HepG2 (cell line): Measurements from ENCODE around the gene RECK. TPM values are rescaled to one million over a fixed set of nuclear protein-coding genes. Genes with fewer than 3 reads are reported as not detected.

Experiments
- ATAC-seq: fragments of 200-7000 bp; cut with Tn5 transposase; 3 replicates; pipeline ENCODE4 v1.9.1; 2020; ENCODE audit warnings: mild to moderate bottlenecking, moderate library complexity
- BruUV-seq: library from RNA; stranded (reverse); fragments of 400-500 nt; replicated peaks from 2 replicates; lab custom pipeline; 2021; lab: Mats Ljungman, UMichigan
- CTCF ChIA-PET: fragments of 300-600 bp; formaldehyde crosslinking; extraction: SDS; loops from one replicate; lab custom pipeline; 2021; ENCODE audit warnings: low total read pairs, inconsistent platforms, low intra/inter-chr PET ratio; lab: Yijun Ruan, JAX
- POLR2A ChIA-PET: fragments of 350-600 bp; sonication (Branson Sonifier 250); formaldehyde crosslinking; loops from one replicate; lab custom pipeline; 2020; ENCODE audit warnings: antibody characterized with exemption, inconsistent platforms; lab: Yijun Ruan, JAX
- DNase-seq: peaks from one replicate; pipeline ENCODE4 v3.0.0-alpha.2; 2015; ENCODE audit warnings: low spot score
- FAIRE-seq: peaks from 3 replicates; lab custom pipeline; 2011; peaks lifted over from hg19 to GRCh38; lab: Jason Lieb, UNC
- H2AFZ ChIP-seq: one replicate; pipeline ENCODE4 v1.6.1; 2011; ENCODE audit warnings: low read length, inconsistent platforms
- H3K27ac ChIP-seq: fragments of 300-600 bp; 3 replicates; pipeline ENCODE4 v1.8.0; 2011; ENCODE audit warnings: mixed run types, mild to moderate bottlenecking, mixed read lengths, low read length, inconsistent platforms; ENCODE audit not compliant: insufficient read depth; ENCODE audit errors: extremely low read length
- H3K27me3 ChIP-seq, 2 experiments: fragments of 200-600 bp in 1 of 2; 2 replicates in 1 of 2; 3 replicates in 1 of 2; pipeline versions ENCODE4 v1.6.0 to v1.8.0; 2011; ENCODE audit warnings: low read length in 2 of 2, mild to moderate bottlenecking in 2 of 2, moderate library complexity in 2 of 2, inconsistent platforms in 1 of 2; ENCODE audit not compliant: insufficient read depth in 2 of 2, control insufficient read depth in 1 of 2
- H3K36me3 ChIP-seq, 2 experiments: fragments of 200-600 bp in 1 of 2; replicated peaks in 1 of 2; 2 replicates in 1 of 2; 3 replicates in 1 of 2; pipeline versions ENCODE4 v1.5.1 to v1.8.0; 2011; ENCODE audit warnings: low read length in 2 of 2, inconsistent platforms in 1 of 2; ENCODE audit not compliant: insufficient read depth in 2 of 2, control insufficient read depth in 1 of 2
- H3K4me1 ChIP-seq: 2 replicates; pipeline ENCODE4 v1.5.1; 2012; ENCODE audit warnings: low read length, inconsistent platforms; ENCODE audit not compliant: insufficient read depth
- H3K4me2 ChIP-seq: 2 replicates; pipeline ENCODE4 v1.6.0; 2011; ENCODE audit warnings: low read depth, low read length, inconsistent platforms
- H3K4me3 ChIP-seq, 3 experiments: fragments of 200-600 bp in 1 of 3; sonication (generic), shearing (Covaris generic) in 1 of 3; replicated peaks in 1 of 3; 2 replicates each; pipeline ENCODE4 v1.5.1; 2011 to 2016; ENCODE audit warnings: low read length in 3 of 3, inconsistent platforms in 2 of 3, low read depth in 2 of 3, mild to moderate bottlenecking in 2 of 3, control low read depth in 1 of 3, mixed read lengths in 1 of 3; ENCODE audit not compliant: insufficient read depth in 1 of 3
- H3K79me2 ChIP-seq: one replicate; pipeline ENCODE4 v1.6.1; 2011; ENCODE audit warnings: low read length, inconsistent platforms; ENCODE audit not compliant: insufficient read depth
- H3K9ac ChIP-seq: 2 replicates; pipeline ENCODE4 v1.6.0; 2011; ENCODE audit warnings: mild to moderate bottlenecking, low read depth, low read length, inconsistent platforms; ENCODE audit not compliant: insufficient read depth
- H3K9me3 ChIP-seq: 2 replicates; pipeline ENCODE4 v1.5.1; 2012; ENCODE audit warnings: mild to moderate bottlenecking, low read length
- H4K20me1 ChIP-seq: 2 replicates; pipeline ENCODE4 v1.6.0; 2011; ENCODE audit warnings: inconsistent platforms, mild to moderate bottlenecking, low read length, moderate library complexity; ENCODE audit not compliant: insufficient read depth
- EED ChIP-seq: sonication (generic); formaldehyde crosslinking; IDR thresholded peaks from 2 replicates; pipeline ENCODE4 v1.5.0; 2020; ENCODE audit warnings: mild to moderate bottlenecking, missing genetic modification reagents
- FOSL1 ChIP-seq: sonication (generic); formaldehyde crosslinking; IDR thresholded peaks from 2 replicates; pipeline ENCODE4 v1.9.0; 2021; ENCODE audit warnings: missing genetic modification reagents, borderline replicate concordance
- GPN1 ChIP-seq: sonication (generic); formaldehyde crosslinking; IDR thresholded peaks from 2 replicates; pipeline ENCODE4 v1.5.1; 2020; ENCODE audit warnings: missing genetic modification reagents, borderline replicate concordance
- HNRNPLL ChIP-seq: fragments of 200-400 bp; formaldehyde crosslinking; IDR thresholded peaks from 2 replicates; pipeline ENCODE4 v1.6.1; 2017; ENCODE audit warnings: mild to moderate bottlenecking, low read depth, low read length; ENCODE audit not compliant: poor library complexity, severe bottlenecking
- MLLT10 ChIP-seq: sonication (generic); formaldehyde crosslinking; IDR thresholded peaks from 2 replicates; pipeline ENCODE4 v1.4.0; 2020; ENCODE audit warnings: missing genetic modification reagents
- MLX ChIP-seq: IDR thresholded peaks from 2 replicates; pipeline ENCODE4 v1.6.1; 2016
- NFYC ChIP-seq: IDR thresholded peaks from 2 replicates; pipeline ENCODE4 v1.6.1; 2016; ENCODE audit warnings: missing genetic modification reagents, missing compliant biosample characterization
- PHB2 ChIP-seq: fragments of 450-650 bp; IDR thresholded peaks from 2 replicates; pipeline ENCODE4 v1.6.1; 2018; ENCODE audit not compliant: partially characterized antibody
- SCMH1 ChIP-seq: sonication (generic); formaldehyde crosslinking; IDR thresholded peaks from 2 replicates; pipeline ENCODE4 v1.9.0; 2021; ENCODE audit warnings: missing genetic modification reagents, mild to moderate bottlenecking, borderline replicate concordance
- SP4 ChIP-seq: sonication (generic); formaldehyde crosslinking; IDR thresholded peaks from 2 replicates; pipeline ENCODE4 v1.8.1; 2023; ENCODE audit warnings: mild to moderate bottlenecking, missing genetic modification reagents
- TFDP2 ChIP-seq: sonication (generic); formaldehyde crosslinking; IDR thresholded peaks from 2 replicates; pipeline ENCODE4 v1.4.0; 2020; ENCODE audit warnings: missing genetic modification reagents
- THAP7 ChIP-seq: sonication (generic); formaldehyde crosslinking; IDR thresholded peaks from 2 replicates; pipeline ENCODE4 v1.8.1; 2023; ENCODE audit warnings: mild to moderate bottlenecking, missing genetic modification reagents
- THAP8 ChIP-seq: sonication (generic); formaldehyde crosslinking; IDR thresholded peaks from 2 replicates; pipeline ENCODE4 v1.5.1; 2020; ENCODE audit warnings: missing genetic modification reagents, mild to moderate bottlenecking, borderline replicate concordance
- YEATS4 ChIP-seq: sonication (generic); formaldehyde crosslinking; IDR thresholded peaks from 2 replicates; pipeline ENCODE4 v1.4.0; 2020; ENCODE audit warnings: missing genetic modification reagents, borderline replicate concordance
- ZBTB26 ChIP-seq: IDR thresholded peaks from 2 replicates; pipeline ENCODE4 v1.6.1; 2016; ENCODE audit warnings: missing compliant biosample characterization, missing genetic modification reagents, borderline replicate concordance
- ZBTB3 ChIP-seq: sonication (generic); formaldehyde crosslinking; IDR thresholded peaks from 2 replicates; pipeline ENCODE4 v1.4.0; 2020; ENCODE audit warnings: low read depth, mild to moderate bottlenecking, moderate library complexity, missing genetic modification reagents, borderline replicate concordance
- ZNF292 ChIP-seq: sonication (generic); formaldehyde crosslinking; IDR thresholded peaks from 2 replicates; pipeline ENCODE4 v1.8.1; 2022; ENCODE audit warnings: mild to moderate bottlenecking, low read depth, missing genetic modification reagents, borderline replicate concordance
- ZNF678 ChIP-seq: sonication (generic); formaldehyde crosslinking; IDR thresholded peaks from 2 replicates; pipeline ENCODE4 v1.4.0; 2020; ENCODE audit warnings: mild to moderate bottlenecking, missing genetic modification reagents
- ZNF737 ChIP-seq: sonication (generic); formaldehyde crosslinking; IDR thresholded peaks from 2 replicates; pipeline ENCODE4 v1.5.0; 2020; ENCODE audit warnings: missing genetic modification reagents, mild to moderate bottlenecking, borderline replicate concordance
- WGBS: methylation state at CpG from one replicate; pipeline ENCODE4 v1.1.6; 2017; ENCODE audit warnings: low lambda C conversion rate; 5-methylcytosine and 5-hydroxymethylcytosine counted together
- in situ Hi-C: cut with HindIII; loops from 2 replicates; pipeline ENCODE4 v1.10.0; 2017; ENCODE audit warnings: low pct_unique_long_range_greater_than_20kb; ENCODE audit not compliant: extremely low pct_ligation_motif_present
- intact Hi-C: fragments of 100-400 bp; cut with micrococcal nuclease; formaldehyde crosslinking; loops from one replicate; pipeline ENCODE4 v1.10.0; 2022; ENCODE audit not compliant: unreplicated experiment
- polyA plus RNA-seq, 8 experiments: library from polyadenylated mRNA; depleted of rRNA in 3 of 8; stranded (reverse) in 7 of 8; unstranded in 1 of 8; fragments of >200 nt; fragmentation: Illumina TruSeq in 4 of 8; extraction: Trizol in 4 of 8; gene quantifications; 2 replicates each; pipeline versions ENCODE4 v1.2.1 to v1.2.3, GENCODE V29; 2011 to 2016; ENCODE audit warnings: low read depth in 4 of 8, missing spikeins in 1 of 8, mixed read lengths in 1 of 8; ENCODE audit not compliant: insufficient read depth in 1 of 8
- total RNA-seq, 5 experiments: library from RNA; depleted of rRNA; stranded (reverse); fragments of >200 nt; fragmentation: Illumina TruSeq; extraction: Trizol; gene quantifications; 2 replicates each; pipeline ENCODE4 v1.2.3, GENCODE V29; 2016; ENCODE audit warnings: low read depth in 1 of 5

The RECK gene
- total and polyA plus RNA-seq, 2 of the 13 experiments (the other 11 are each of a cell fraction or from before 2014, with no cell fraction given): 3.1 to 4.8 TPM

GRCh38 chr9:36036780-36037548 is at the start of gene RECK (continued):
- no peak for TF ChIP-seq THAP8 (CRISPR knock-in tag)
- TF ChIP-seq SP4: peak; percentile 55; the same call in 1 of the 2 replicates
- TF ChIP-seq TFDP2 (CRISPR knock-in tag): 0 out of 2 replicates have a peak, but pooled peaks have one; percentile 35
- TF ChIP-seq YEATS4: peak; percentile 73
- TF ChIP-seq SCMH1 (CRISPR knock-in tag): no peak
- peak; percentile 41; the same call in 1 of the 2 replicates for TF ChIP-seq NFYC (CRISPR knock-in tag)
- no peak for TF ChIP-seq ZNF678 (CRISPR knock-in tag)

GRCh38 chr9:35990155-35990554 is 46.6 kb upstream of the RECK start:
- no peaks in the 10 kb centered on the region for H4K20me1 ChIP-seq
- no peak overlapping the region for H3K27ac ChIP-seq
- no peak overlapping the region for H3K9ac ChIP-seq
- in situ Hi-C loops (no loop called here), intact Hi-C loops (no loop called here)
- H3K4me2 ChIP-seq: no peak overlapping the region
- POLR2A ChIA-PET: no interaction called here
- no peak for ATAC-seq
- H3K27me3 ChIP-seq: no peaks in the 10 kb centered on the region
- CTCF ChIA-PET: no interaction called here
- no peaks in the 10 kb centered on the region for H3K79me2 ChIP-seq
- H2AFZ ChIP-seq: no peak overlapping the region
- 32% methylated on average over 3 of the region's 3 CpGs for WGBS
- H3K4me1 ChIP-seq: no peaks in the 10 kb centered on the region
- H3K36me3 ChIP-seq: no peaks in the 10 kb centered on the region
- TF ChIP-seq ZBTB3 (CRISPR knock-in tag): no peak
- no peak for TF ChIP-seq PHB2
- TF ChIP-seq HNRNPLL: no peak
- no peak for TF ChIP-seq ZNF678 (CRISPR knock-in tag)
- no peak for TF ChIP-seq MLLT10 (CRISPR knock-in tag)
- no peak for TF ChIP-seq ZNF292
- TF ChIP-seq GPN1 (CRISPR knock-in tag): no peak
- TF ChIP-seq MLX (CRISPR knock-in tag): no peak
- TF ChIP-seq ZBTB26: no peak
- no peak for TF ChIP-seq THAP7 (CRISPR knock-in tag)
- no peak for TF ChIP-seq FOSL1
- no peak for TF ChIP-seq EED (CRISPR knock-in tag)
- no peak for TF ChIP-seq ZNF737 (CRISPR knock-in tag)
- H3K9me3 ChIP-seq: no peaks in the 10 kb centered on the region
- H3K4me3 ChIP-seq: no peak overlapping the region
- BruUV-seq: no TSS peak
- FAIRE-seq: no peak
- DNase-seq: no peak
